ENCODE measurements around the gene NOD2. TPM values are rescaled to one million over a fixed set of nuclear protein-coding genes. Genes with fewer than 3 reads are reported as not detected.

The NOD2 gene
- total RNA-seq, 1 donor from 2014 or later: 5.1 TPM

DNA sequence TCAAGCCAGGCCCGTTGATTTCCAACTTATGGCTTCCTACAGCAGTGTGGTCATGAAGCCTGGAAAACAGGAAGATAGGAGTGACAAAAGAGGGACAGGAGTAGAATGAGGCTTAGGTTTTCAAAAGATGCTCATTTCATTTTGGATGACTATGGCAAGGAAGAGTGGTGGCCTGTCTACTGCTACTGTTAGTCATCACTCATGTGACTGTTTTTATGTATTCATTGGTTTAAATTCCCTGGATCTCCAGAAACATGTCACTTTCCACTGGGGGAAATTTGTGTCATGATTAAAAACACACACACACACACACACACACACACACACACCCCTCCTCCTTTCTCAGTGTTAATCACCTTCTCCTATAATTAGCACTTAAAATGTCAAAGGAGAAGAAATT is 47.3 kb downstream of the NOD2 start:
- intact Hi-C loops (cut with micrococcal nuclease): loop anchor here (1.0 to 10.0 kb wide), 5 partner anchors 56 to 588 kb away; partner anchors contain the start of gene ADCY7

DNA sequence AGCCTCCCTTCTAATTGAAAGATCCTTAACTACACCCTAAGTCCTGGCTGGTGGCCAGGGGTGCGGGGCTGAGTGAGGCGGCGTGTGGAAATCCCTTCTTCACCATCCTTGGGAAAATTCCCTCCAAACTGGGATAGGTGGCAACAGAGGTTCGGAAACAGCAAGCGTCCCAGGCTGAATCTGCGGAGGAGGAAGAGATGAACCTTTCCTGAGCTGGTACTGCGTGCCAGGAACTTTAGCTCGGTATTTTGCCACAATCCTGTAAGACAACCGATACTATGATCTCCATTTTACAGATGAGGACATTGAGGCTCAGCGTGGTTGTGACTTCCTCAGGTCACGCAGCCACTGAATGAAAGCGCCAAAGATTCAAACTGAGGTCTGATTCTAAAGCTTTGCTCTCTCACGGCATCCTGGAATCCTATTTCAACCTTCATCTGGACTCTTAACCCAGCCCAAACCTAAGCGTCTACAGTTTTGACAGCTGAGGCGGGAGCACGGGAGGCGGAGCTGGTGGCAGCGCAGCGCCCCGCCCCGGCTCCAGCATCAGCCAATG is 47.9 kb downstream of the NOD2 start:
- intact Hi-C loops (cut with micrococcal nuclease): loop anchor here (1.0 to 10.0 kb wide), 5 partner anchors 57 to 589 kb away; partner anchors contain the start of gene ADCY7

DNA sequence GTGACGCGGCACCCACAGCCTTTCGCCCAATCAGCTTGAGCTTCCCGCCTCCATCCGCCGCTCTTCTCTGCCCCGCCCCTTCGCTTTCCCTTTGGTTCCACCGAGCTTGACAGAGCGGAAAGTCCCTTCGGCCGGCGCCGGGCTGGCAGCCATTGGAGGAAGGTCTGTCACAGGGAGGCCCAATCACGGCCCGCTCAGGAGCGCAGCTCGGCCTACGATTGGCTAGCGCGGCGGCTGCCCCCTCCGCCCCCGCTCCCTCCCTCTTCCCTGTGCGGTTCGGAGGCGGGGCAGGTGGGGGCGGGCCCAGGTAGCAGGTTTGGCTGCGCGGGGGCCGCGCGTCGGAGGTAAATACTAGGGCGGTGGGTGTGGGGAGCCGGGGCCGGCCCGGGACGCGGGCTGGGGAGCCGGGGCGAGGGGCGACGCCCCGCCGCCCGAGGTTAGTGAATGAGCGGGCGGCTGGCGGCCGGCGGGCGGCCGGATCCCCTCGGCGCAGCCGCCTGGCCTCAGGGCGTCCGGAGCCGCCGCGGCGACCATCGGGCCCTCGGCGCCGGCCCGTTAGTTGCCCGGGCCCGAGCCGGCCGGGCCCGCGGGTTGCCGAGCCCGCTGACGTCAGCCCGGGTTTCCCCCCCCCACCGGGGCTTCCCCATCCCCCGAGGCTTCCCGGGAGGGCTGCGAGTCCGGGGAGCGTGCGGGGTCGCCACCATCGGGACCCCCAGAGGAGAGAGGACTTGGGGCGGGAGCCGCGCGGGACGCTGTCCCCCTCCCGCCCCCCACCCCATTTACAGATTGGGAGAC is 48.6 kb downstream of the NOD2 start, which contains the start of gene CYLD:
CYLD (plus strand) TSS at position 306 of the 795 bp plus-strand sequence. CDS start 7,613 bp downstream, outside the sequence.
- intact Hi-C loops (cut with micrococcal nuclease): loop anchor here (1.0 to 10.0 kb wide), 6 partner anchors 43 to 590 kb away; partner anchors contain the start of gene ADCY7

DNA sequence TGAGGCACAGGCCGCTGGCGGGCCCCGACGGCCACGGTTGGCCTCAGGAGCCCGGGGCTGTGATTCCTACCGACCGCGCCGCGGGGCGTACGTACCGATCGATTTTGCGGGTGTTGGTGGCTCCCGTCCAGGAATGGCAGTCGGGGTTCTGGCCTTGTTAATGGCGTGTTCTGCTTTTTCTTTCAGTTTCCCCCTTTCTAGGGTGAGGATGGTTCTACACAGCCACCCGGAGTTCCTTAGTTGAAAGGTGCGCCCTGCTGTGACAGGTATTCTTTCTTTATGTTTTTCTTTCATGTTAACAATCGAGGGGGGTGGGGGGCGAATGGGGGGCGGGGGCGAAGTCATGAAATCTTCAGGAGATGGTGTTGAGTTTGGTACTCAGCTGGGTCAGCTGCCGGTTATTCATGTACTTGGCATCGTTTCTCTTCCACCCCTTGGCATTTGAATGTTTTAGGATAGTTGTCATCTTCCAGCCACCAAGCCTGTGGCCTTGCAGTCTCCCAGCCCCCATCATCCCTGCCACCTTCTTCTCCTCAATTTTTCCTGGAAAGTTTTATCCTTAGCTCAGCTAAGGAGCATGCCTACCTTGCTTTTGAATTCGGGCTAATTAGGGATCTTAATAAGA is 49.3 kb downstream of the NOD2 start:
- intact Hi-C loops (cut with micrococcal nuclease): loop anchor here (2.0 to 10.0 kb wide), 3 partner anchors 44 to 528 kb away; partner anchors contain the start of gene ADCY7

DNA sequence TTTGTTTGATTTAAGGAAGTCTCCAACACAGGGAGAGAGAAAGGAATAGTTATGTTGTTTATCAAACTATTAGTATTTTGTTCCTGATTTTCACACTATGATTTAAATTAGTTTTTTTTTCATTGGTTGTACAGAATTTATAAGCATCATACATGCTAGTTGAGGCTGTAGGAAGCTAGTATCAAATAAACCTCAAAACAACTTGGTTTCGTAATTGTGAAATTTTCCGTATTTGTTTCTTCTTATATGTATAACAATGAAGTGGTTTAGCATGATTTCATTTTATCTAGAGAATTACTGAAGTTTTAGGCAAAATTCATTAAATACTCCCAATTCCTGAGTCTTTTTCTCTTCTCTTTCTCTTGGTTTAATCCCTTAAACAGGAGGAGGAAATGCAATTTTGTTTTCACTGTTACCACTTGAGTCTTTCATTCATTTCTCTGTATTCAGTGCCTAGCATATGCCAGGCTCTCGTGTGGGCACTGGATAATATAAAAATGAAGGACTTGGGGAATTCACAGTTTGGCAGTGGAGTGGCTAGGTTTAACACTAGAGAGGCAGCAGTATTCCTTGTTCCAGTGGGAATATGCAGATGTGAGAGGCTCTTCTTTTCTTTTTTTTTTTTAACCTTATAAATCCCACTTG is 50.3 kb downstream of the NOD2 start:
- intact Hi-C loops (cut with micrococcal nuclease): loop anchor here (2.0 to 10.0 kb wide), 3 partner anchors 45 to 529 kb away; partner anchors contain the start of gene ADCY7

DNA sequence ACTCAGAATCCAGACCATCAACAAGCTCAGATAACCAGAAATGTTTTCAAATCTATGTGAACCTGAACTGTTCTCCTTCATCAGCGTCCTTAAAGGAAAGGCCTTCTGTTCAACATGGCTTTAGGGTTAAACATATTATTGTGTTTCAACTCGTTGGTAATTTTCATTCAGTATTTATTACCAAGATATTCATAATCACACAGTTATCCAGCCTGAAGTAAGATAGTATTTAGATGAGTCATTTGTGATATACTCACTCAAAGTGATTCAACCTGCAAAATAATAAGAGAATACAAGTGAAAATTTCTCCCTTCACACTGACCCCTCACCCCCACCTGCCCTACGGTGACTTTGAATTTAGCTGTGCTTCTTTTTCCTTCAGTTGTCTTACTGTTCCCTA is 51.5 kb downstream of the NOD2 start:
- intact Hi-C loops (cut with micrococcal nuclease): loop anchor here (5.0 to 10.0 kb wide), 4 partner anchors 62 to 718 kb away; partner anchors contain the start of genes ADCY7 and CNEP1R1

DNA sequence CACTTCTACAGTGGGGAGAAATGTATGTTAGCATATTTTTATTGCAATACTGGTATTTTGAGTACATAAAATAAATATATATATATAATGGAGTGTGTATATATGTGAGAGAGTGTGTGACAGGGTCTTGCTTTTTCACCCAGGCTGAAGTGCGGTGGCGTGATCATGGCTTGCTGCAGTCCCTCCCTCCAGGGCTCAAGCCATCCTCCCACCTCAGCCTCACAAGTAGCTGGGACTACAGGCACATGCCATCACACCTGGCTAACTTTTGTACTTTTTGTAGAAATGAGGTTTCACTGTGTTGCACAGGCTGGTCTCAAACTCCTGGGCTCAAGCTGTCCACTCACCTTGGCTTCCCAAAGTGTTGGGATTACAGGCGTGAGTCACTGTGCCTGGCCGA is 52.5 kb downstream of the NOD2 start:
- intact Hi-C loops (cut with micrococcal nuclease): loop anchor here (2.0 to 10.0 kb wide), 4 partner anchors 21 to 719 kb away; partner anchors contain the start of gene CNEP1R1

DNA sequence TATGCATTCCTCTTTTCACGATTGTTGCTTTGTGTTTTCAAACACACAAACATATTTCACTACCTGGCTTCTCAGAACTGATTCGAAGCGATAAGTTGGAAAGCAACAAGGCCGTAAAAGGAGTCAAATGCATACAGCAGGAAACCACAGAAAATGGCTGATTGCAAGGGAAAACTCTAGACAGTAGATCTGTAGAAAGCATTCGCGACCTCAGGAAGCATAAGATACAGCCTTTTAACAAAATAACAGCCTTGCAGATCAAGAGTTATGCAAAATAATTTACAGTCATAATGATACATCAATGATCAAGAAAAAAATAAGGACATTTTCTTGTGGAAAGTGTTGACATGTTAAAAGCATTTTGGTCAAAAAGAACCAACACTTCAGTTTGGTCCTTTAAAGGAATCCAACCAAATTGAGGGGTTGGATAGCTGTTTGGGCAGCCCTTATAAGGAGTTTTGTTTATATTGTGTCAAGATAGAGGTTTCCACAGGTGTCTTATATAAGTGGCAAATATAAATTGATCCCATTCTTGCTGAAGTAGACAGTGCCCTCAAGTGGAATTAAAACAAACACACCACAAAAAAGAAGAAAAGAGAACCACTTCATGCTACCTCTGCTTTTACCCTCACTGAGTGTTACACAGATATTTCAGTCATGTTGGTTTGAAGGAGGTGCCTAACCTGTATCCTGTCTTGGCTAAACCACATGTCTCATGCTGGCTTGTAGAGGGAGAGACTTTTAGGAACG is 54.0 kb downstream of the NOD2 start:
- intact Hi-C loops (cut with micrococcal nuclease): loop anchor here (1.0 to 10.0 kb wide), 11 partner anchors 19 to 720 kb away; partner anchors contain the start of genes CNEP1R1 and SNX20

DNA sequence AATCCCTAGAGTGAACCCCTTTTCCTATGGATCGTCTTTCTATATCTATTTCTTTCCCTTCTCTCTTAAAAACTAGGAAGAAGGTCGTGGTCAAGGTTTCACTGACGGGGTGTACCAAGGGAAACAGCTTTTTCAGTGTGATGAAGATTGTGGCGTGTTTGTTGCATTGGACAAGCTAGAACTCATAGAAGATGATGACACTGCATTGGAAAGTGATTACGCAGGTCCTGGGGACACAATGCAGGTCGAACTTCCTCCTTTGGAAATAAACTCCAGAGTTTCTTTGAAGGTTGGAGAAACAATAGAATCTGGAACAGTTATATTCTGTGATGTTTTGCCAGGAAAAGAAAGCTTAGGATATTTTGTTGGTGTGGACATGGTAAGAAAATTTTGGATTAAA is 58.1 kb downstream of the NOD2 start:
- intact Hi-C loops (cut with micrococcal nuclease): no loop called here

DNA sequence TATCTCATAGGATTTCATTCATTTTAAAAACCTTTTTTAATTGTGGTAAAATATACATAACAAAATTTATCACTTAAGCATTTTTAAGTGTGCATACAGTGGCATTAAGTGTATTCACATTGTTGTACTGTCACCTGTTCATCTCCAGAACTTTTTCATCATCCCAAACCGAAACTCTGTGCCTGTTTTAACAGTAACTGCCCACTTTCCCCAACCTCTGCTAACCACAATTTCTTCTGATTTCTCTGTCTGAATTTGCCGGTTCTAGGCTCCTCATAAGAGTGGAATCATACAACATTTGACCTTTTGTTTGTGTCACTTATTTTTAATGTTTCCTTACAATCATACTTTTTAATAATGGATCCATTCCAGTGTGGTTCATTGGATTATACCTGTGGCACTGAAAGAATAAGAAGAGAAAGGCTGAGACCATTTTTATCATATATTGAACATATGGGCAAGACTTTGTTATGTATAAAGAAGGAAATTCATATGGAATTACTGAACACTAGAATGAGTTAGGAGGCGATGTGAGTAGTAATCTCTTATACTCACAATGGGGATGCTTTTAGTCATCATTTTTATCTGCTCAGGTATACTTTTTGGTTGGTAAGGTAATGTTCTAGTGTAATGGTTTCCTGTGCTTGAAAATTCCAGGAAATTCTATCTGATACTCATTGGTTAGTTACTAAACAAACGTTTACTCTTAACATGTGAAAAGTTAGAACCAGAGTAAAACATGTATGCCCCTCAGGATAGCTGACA is 59.2 kb downstream of the NOD2 start:
- intact Hi-C loops (cut with micrococcal nuclease): no loop called here

DNA sequence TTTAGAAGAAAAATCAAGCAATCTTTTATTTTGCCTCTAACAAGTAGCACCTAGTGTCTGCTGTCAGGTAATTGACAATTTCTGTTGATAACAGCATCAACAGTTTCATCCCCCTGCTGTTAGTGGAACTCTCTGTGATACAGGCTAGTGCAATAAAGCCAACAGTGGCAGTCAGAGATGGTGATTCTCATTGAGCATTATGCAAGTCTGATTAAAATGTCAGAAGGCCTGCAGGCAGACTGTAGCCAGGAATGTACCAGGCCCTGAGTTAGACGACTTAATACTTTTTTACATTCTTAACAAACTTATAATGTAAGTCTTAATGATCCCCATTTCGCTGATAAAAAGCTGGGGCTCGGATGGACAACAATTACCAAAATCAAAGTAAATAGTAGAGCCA is 63.1 kb downstream of the NOD2 start:
- intact Hi-C loops (cut with micrococcal nuclease): no loop called here

DNA sequence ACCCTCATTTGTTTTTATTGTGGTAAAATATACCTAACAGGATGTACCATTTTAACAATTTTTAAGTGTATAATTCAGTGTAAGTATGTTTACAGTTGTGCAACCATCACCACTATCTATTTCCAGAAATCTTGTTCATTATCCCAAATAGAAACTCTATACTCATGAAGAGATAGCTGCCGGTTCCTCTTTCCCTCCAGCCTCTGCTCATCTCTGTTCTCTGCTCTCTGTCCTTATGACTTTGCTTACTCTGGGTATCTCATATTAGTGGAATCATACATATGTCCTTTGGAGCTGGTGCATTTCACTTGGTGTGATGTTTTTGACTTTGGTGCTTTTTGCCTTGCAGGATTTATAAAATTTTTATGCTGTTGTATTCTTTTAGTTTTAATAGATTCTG is 67.9 kb downstream of the NOD2 start:
- intact Hi-C loops (cut with micrococcal nuclease): no loop called here

DNA sequence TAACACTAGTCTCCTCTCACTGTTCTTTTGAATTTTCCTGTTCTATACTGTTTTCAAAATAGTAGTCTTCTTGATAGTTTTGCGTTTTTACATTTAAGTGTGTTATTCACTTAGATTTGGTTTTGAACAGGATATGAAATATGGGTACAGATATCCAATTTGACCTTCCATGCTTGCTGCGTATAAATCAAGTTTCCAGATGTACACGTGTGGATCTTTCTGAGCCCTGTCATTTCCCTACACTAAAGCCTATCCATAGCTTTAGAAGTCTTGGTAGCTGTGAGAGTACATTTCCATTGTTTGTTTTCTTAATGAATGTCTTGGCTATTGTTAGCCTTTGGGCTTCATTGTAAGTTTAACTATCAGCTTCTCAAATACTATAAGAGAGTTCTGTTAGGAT is 68.8 kb downstream of the NOD2 start:
- intact Hi-C loops (cut with micrococcal nuclease): no loop called here

DNA sequence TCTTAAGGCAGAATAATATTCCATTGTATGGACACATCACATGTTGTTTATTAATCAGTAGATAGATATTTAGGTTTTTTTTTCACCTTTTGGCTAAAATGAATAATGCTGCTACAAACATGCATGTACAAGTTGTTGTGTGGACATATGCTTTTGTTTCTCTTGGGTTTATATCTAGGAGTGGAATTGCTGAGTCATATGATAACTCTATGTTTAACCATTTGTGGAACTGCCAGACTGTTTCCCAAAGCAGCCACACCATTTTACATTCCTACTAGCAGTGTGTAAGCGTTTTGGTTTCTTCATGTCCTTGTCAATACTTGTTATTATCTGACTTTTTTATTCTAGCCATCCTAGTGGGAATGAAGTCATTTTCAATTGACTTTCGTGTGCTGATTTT is 69.8 kb downstream of the NOD2 start:
- intact Hi-C loops (cut with micrococcal nuclease): no loop called here

DNA sequence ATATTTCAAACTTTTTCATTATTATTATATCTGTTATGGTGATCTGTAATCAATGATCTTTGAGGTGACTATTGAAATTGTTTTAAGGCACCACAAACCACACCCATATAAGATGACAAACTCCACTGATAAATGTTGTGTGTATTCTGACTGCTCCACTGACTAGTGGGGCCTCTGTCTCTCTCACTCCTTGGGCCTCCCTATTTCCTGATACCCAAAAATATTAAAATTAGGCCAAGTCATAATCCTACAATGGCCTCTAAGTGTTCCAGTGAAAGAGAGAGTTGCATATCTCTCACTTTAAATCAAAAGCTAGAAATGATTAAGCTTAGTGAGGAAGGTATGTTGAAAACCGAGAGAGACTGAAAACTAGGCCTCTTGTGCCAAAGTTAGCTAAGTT is 71.9 kb downstream of the NOD2 start:
- intact Hi-C loops (cut with micrococcal nuclease): loop anchor here (2.0 kb wide), 1 partner anchor 14 kb away; no protein-coding TSS in a partner anchor

DNA sequence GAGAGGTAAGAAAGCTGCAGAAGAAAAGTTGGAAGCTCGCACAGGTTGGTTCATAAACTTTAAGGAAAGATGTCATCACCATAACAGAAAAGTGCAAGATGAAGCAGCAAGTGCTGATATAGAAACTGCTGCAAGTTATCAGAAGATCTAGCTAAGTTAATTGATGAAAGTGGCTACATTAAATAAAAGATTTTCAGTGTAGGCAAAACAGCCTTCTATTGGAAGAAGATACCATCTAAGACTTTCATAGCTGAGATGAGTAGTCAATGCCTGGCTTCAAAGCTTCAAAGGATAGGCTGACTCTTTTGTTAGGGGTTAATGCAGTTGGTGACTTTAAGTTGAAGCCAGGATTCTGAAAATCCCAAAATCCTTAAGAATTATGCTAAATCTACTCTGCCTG is 72.5 kb downstream of the NOD2 start:
- intact Hi-C loops (cut with micrococcal nuclease): loop anchor here (2.0 kb wide), 2 partner anchors 13 to 19 kb away; no protein-coding TSS in a partner anchor

DNA sequence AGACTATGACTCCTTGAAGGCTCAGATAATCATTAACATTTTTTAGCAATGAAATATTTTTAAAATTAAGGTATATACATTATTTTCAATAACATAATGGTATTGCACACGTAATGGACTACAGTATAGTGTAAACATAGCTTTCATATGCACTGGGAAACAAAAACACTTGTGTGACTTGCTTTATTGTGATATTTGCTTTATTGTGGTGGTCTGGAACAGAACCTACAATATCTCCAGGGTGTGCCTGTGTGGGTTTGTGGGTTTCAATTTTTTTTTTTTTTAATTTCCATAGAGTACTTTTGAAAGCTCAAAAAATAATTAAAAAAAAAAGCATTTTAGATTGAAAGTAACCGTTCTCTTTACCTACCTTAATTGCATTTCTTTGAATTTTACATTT is 73.8 kb downstream of the NOD2 start:
- intact Hi-C loops (cut with micrococcal nuclease): loop anchor here (2.0 kb wide), 1 partner anchor 20 kb away; no protein-coding TSS in a partner anchor

DNA sequence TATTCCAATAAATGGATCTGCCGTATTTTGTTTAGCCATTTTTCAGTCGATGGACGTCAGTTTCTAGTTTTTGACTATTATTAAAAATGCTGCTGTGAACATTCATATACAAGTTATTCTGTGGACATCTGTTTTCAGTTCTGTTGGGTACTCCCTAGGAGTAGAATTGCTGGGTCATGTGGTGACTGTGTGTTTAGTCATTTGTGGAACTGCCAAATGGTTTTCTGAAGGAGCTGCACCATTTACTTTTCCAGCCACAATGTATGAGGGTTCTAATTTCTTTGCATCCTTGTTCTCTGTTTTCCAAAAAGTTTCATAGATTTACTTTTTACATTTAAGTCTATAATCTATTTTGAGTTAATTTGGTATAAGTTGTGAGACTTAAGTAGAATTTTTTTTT is 78.0 kb downstream of the NOD2 start:
- intact Hi-C loops (cut with micrococcal nuclease): no loop called here

DNA sequence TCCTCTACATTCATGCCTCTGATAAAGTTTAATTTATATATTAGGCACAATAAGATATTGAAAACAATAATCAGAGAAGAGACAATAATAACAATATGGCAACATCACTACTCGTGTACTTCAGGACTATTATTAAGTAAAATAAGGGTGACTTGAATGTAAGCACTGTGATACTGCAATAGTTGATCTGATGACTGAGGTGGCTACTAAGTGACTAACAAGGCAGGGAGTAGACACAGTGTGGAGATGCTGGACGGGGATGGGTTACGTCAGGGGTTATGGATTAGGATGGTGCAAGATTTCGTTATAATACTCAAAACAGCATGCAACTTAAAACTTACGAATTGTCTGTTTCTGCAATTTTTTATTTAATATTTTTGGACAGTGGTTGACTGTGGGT is 81.0 kb downstream of the NOD2 start:
- intact Hi-C loops (cut with micrococcal nuclease): no loop called here

DNA sequence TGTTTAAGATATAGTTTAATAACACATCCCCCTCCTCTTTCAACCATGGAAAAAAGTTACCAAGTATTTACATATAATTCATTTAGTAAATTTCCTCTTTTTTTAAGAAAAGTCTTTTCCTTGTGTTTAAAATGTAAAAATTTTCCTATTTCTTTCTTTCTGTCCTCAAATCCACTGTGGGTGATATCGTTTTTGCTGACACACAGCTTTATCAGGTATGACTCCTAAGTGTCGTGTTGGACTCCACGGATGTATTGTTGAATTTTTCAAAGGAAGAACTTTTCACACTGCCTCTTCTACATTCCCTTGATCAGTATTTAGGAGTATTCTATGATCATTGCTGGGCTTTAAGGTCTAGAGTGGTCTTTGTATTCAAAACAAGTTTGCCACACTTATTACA is 81.6 kb downstream of the NOD2 start:
- intact Hi-C loops (cut with micrococcal nuclease): no loop called here

Data from T-helper 2 cell treated with Interferon-gamma antibody and Interleukin-4, amounts not matched to agents 100 ng/mL and 5 ng/mL, for 36 hours (primary cell).